ENCODE measurements around the gene CAMTA1. TPM values are rescaled to one million over a fixed set of nuclear protein-coding genes. Genes with fewer than 3 reads are reported as not detected.

The CAMTA1 gene
- total RNA-seq, 3 donors from 2014 or later, result 73.4 to 114 (median 82.6) TPM

DNA sequence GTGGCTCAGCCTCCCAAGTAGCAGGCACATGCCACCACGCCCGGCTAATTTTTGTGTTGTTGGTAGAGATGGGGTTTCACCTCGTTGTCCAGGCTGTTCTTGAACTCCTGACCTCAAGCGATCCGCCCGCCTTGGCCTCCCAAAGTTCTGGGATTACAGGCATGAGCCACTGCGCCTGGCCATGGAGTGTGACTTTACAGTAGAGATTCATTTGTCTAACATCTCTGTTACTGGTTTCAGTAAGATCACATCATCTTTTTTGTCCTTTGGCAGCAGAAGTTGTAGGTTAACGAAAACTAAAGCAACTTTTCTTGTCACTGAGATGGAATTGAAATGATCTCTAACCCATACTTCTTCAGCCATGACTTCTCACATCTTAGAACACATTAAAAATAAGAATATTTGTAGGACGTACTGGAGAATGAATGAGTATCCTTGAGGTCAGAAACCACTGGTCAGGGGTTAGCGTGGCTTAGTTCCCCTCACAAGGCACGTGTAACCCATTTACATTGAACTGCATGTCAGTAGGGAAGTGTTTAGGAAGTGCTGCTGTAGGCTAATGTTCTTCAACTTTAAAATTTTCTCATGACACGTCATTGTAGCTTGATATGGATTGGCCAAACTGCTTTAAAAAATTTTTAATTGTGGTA lies 75.9 kb downstream of the CAMTA1 start:
- no peaks in the 10 kb centered on the region for H3K36me3 ChIP-seq (ENCODE audit: low read depth)
- ATAC-seq, result no peak
- TF ChIP-seq, protein P1, sequence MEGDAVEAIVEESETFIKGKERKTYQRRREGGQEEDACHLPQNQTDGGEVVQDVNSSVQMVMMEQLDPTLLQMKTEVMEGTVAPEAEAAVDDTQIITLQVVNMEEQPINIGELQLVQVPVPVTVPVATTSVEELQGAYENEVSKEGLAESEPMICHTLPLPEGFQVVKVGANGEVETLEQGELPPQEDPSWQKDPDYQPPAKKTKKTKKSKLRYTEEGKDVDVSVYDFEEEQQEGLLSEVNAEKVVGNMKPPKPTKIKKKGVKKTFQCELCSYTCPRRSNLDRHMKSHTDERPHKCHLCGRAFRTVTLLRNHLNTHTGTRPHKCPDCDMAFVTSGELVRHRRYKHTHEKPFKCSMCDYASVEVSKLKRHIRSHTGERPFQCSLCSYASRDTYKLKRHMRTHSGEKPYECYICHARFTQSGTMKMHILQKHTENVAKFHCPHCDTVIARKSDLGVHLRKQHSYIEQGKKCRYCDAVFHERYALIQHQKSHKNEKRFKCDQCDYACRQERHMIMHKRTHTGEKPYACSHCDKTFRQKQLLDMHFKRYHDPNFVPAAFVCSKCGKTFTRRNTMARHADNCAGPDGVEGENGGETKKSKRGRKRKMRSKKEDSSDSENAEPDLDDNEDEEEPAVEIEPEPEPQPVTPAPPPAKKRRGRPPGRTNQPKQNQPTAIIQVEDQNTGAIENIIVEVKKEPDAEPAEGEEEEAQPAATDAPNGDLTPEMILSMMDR (IDR thresholded peaks at IDR 0.05), result no peak
- DNase-seq, result no peak
- H3K4me1 ChIP-seq (ENCODE audit: low read depth), result no peaks in the 10 kb centered on the region
- H3K9me3 ChIP-seq, result no peaks in the 10 kb centered on the region
- intact Hi-C loops (cut with DNase I, micrococcal nuclease), result no loop called here
- no peak overlapping the region for H3K4me3 ChIP-seq

DNA sequence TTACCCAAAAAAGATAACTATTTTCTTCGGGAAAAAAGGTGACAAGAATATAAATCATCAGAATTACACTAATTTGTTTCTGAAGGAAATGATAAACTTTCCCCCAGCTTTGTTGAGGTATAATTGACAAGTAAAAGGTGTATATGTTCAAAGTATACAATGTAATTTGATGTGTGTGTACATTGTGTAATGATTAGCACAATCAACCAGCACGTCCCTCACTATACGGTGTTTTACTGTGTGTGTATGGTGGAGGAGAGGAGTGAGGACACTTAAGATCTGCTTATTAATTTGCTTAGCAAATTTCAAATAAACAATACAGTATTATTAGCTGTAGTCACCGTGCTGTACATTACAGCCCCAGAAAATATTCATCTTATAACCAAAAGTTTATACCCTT lies 77.7 kb downstream of the CAMTA1 start:
- Histone ChIP-seq H3K36me3 (ENCODE audit: low read depth) (no peaks in the 10 kb centered on the region), H3K9me3 (no peaks in the 10 kb centered on the region), H3K4me3 (no peak overlapping the region), H3K4me1 (ENCODE audit: low read depth) (no peaks in the 10 kb centered on the region)
- TF ChIP-seq, protein P1 (IDR thresholded peaks at IDR 0.05), result no peak
- ATAC-seq, result peak; percentile 51
- no peak for DNase-seq
- intact Hi-C loops (cut with DNase I, micrococcal nuclease), result no loop called here

DNA sequence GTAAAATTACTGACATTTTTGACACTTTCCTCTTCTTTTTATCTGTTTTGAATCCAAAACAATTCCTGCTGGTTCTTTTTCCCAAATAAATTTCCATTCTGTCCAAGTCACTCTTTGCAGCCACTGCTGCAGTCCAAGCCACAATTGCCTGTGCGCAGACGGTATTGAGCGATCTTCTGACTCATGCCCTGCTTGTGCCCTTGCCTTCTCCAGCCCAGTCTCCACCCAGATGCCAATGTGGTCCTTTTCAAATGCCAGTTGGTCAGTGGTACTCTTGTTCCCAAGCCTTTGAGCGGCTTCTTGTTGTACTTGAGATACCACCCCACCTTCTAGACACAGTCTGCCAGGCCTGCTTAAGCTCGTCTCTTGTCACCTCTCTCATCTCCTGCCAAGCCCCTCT lies 78.9 kb downstream of the CAMTA1 start:
- H3K9me3 ChIP-seq, result no peaks in the 10 kb centered on the region
- TF ChIP-seq, protein P1 (IDR thresholded peaks at IDR 0.05), result no peak
- DNase-seq, result no peak
- no peaks in the 10 kb centered on the region for H3K4me1 ChIP-seq (ENCODE audit: low read depth)
- ATAC-seq, result no peak
- no peak overlapping the region for H3K4me3 ChIP-seq
- intact Hi-C loops (cut with DNase I, micrococcal nuclease), result no loop called here
- H3K36me3 ChIP-seq (ENCODE audit: low read depth), result no peaks in the 10 kb centered on the region

DNA sequence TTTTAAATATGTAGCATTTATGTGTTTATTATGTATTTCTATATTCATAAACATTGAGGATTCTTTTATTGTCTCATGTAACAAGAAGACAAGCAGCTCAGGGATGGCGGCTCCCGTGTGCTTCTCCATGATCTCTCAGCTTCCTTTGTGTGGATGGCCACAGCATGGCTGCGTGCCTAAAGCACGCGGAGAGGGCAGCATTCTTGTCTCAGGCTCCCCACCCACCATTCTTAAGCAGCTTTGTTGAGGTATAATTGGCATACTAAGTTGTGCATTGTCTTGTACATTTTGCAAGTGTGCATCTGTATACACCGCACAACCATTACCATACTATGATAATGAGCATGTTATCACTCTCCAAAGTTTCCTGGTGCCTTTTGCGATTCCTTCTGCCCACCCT lies 81.6 kb downstream of the CAMTA1 start:
- H3K4me3 ChIP-seq, result no peak overlapping the region
- intact Hi-C loops (cut with DNase I, micrococcal nuclease), result no loop called here
- no peak for DNase-seq
- no peaks in the 10 kb centered on the region for H3K4me1 ChIP-seq (ENCODE audit: low read depth)
- TF ChIP-seq, protein P1 (IDR thresholded peaks at IDR 0.05), result no peak
- H3K36me3 ChIP-seq (ENCODE audit: low read depth), result no peaks in the 10 kb centered on the region
- no peak for ATAC-seq
- H3K9me3 ChIP-seq, result no peaks in the 10 kb centered on the region

DNA sequence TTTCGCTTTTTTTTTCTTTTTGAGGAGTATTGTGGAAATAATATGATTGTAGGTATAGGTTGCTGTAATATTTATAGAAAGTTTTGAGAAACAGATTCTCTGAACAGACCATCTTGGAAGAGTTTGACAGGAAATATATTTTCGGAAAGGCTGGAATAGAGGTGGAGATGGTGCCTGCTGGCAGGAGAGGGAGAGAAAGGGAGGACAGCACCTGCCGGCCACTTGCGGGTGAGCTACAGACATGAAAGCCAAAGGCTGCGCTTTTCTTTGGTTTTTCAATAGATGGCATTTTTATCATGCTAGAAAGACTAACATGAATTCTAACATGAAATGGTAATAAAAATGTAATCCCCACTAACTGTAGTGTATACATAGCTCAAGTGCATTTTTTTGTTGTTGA lies 82.1 kb downstream of the CAMTA1 start:
- TF ChIP-seq, protein P1 (IDR thresholded peaks at IDR 0.05), result no peak
- ATAC-seq, result no peak

More for the DNA sequence above, 82.1 kb downstream of the CAMTA1 start:
- H3K4me1 ChIP-seq (ENCODE audit: low read depth), result no peaks in the 10 kb centered on the region
- no peak for DNase-seq
- intact Hi-C loops (cut with DNase I, micrococcal nuclease), result no loop called here
- no peaks in the 10 kb centered on the region for H3K9me3 ChIP-seq
- H3K4me3 ChIP-seq, result no peak overlapping the region
- no peaks in the 10 kb centered on the region for H3K36me3 ChIP-seq (ENCODE audit: low read depth)

Measured in mucosa of descending colon (tissue), 3 donors.